HTERT RPE-1 (cell line): ENCODE measurements around the gene NPL.

Source experiments
- in situ Hi-C: fragments of 300-500 bp; cut with MboI; formaldehyde crosslinking; loops from 4 replicates; pipeline ENCODE4 v1.14.3; 2020; ENCODE audit warnings: low sequenced_read_pairs

The NPL gene

DNA sequence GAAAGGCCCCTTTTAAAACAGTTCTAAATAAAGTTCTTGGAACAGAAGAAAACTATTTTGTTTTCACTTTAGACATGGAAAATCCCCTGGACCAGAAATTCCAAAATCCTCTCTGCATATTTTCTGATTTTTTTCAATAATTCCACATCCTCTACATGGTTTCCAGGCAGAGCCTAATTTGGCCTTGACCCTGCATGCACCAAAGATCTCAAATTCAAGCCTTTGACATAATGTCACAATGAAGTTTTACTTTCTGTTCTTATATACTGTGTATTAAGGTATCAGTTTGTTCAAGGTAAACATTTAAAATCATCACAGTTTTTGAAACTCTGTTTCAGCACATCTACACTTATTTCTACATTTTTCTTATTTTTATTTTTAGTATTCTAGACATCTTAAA lies 12.2 kb upstream of the NPL start:
- in situ Hi-C loops: no loop called here

DNA sequence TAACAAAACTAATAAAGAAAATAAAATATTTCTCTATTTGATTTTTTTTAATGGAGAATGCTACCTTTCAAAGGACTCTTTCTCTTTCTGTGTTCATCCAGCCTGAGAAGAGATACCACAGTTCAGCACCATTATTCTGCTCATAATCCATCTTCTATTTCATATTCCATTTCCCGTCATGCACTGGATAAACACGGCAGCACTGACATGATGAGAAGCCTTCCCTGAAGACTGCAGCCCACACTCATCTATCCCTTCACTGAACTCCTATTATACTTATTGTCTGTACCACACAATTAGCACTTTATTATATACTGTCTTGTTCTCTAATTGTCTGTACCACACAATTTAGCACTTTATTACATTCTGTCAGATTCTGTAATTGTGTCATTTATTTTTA lies 10.7 kb upstream of the NPL start:
- in situ Hi-C loops: no loop called here

GRCh38 chr1:182779530-182779929 lies 10.0 kb upstream of the NPL start:
- in situ Hi-C loops: no loop called here

DNA sequence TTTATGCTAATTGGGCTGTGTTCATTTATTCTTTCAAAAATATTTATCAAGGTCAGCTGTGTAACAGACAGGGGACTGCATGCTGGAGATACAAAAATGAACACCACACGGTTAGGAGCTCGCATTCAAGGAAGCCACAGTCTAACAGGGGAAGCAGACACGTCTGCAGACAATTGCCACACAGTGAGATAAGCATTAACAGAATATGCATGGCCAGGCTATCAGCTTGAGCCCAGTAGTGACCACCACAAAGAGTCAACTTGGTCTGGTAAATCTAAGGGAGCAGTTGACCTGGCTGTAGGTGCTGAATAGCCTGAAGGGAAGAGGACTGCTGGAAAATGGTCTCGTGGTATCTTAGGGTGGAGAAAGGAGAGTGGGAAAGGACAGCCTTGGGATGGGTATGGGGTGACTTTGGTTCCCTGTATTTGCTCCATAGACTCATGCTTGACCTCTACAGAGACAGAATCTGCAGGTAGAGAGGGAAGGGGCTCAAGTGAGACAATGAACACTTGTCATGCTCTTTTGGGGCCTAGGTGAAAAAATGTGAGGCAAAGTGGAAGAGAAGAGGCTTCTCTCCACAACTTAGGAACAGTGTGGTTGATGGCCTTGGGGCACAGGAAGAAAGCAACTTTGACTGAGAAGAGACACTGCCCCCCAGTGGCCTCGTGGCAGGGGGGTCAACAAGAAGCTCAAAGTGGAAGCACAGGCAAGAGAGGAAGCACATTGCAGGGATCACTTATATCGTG lies 7.6 kb upstream of the NPL start:
- in situ Hi-C loops: no loop called here

DNA sequence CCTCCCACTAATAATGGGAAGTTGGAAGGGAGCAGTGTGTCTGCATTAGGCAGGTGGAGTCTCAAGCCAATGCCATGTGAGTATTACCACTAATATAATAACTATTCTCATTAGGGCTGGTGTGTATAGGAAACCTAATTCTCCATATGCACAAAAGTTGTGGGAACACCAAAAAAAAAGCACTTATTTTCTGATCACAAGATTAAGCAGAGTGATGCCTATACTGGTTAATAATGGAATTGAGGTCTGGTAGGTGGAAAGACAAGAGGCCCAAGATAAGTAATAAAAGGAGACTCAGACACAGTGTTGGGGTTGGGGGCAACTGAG lies 7.0 kb upstream of the NPL start:
- in situ Hi-C loops: no loop called here

DNA sequence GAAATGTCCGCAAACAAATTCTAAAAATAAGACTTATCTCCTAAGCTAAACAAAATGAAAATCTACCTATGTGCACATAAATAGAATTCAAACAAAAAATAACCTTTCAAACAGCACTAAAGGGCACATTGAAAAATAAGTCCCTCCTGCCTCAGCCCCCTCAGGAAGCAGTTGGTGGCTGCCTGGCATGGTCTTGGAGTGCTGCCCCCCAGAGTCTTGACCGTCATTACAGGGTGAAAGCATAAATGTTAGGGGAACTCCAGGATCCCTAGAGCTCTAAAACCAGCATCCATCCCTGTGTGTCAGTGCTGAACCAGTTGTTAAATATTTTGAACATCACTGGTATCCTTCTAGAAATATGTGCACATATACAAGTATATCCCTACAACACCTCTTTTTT lies 6.5 kb upstream of the NPL start:
- in situ Hi-C loops: no loop called here

DNA sequence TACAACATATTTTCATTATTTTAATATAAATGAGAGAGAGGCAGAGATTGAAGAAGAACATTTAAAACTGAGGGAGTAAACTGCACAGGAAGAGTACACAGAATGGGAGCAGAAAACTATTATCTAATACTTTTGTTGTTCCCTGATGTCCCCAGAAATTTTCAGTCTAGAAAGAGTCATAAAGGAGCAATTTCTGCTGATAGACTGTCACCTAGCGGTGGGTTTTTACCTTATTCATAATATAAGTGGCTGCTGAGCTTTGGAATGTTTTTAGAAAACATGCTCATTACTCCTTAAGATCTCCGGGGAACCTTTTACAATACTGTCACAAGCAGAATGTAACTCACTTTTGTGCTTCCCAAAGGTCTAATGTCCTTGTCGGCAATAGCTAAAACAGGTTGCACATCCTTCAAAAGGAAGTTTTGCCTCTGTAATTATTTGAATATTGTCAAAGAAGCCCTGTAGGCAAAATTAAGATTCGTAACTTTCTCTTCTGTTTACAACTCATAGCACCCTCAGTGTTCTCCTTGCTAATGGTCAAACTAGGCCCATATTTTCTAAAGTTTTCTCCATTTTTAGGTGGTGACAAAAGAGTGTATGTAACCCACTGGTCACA lies 4.9 kb upstream of the NPL start:
- in situ Hi-C loops: no loop called here

GRCh38 chr1:182785181-182785580 lies 4.4 kb upstream of the NPL start:
- in situ Hi-C loops: no loop called here

- in situ Hi-C loops: no loop called here
Measured at GRCh38 chr1:182786223-182786994, 3.2 kb upstream of the NPL start.

- in situ Hi-C loops: no loop called here
Measured at GRCh38 chr1:182786995-182787324, 2.6 kb upstream of the NPL start.

GRCh38 chr1:182791281-182792179 lies 2.0 kb downstream of the NPL start:
- in situ Hi-C loops: no loop called here

- in situ Hi-C loops: no loop called here
Measured at GRCh38 chr1:182794091-182794490, 4.5 kb downstream of the NPL start.

GRCh38 chr1:182794676-182795201 lies 5.2 kb downstream of the NPL start:
- in situ Hi-C loops: no loop called here

- in situ Hi-C loops: no loop called here
Measured at GRCh38 chr1:182795563-182796228, 6.1 kb downstream of the NPL start.

GRCh38 chr1:182802006-182802803 lies 12.6 kb downstream of the NPL start:
- in situ Hi-C loops: no loop called here

- in situ Hi-C loops: no loop called here
Measured at GRCh38 chr1:182803846-182804245, 14.3 kb downstream of the NPL start.

DNA sequence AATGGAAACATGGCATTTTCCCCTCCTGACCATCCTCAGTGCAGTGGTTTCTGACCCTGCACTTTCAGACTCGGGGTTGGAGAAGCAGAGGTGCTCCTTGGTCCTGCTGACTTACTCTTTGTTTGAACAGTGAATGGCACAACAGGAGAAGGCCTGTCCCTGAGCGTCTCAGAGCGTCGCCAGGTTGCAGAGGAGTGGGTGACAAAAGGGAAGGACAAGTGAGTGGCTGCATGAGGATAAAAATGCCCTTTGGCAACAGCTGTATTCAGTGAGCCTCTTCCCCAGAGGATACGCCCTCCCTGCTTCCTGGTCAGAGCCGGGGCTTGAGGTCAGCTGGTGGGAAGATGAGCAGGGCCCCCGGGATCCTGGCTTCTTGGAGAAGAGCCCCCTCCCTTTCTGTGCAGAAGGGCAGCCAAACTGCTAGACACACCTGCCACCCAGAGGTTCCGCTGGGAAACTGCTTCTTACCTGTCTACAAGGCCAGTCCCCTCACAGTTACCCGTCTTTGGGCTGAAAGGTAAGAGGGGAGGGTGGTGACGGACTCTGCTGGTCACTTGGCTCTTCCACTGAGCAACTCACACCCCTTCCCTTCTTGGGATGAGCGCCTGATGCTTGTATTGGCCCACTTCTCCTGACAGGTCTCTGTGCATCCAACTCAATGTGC lies 16.6 kb downstream of the NPL start:
- in situ Hi-C loops: no loop called here

- in situ Hi-C loops: no loop called here
Measured at GRCh38 chr1:182807907-182808306, 18.3 kb downstream of the NPL start.

- in situ Hi-C loops: no loop called here
Measured at GRCh38 chr1:182809414-182809957, 19.9 kb downstream of the NPL start.
